HPDE6-E6E7 (cell line): ENCODE data around the gene DMKN.
"Not testable (repeated sequence)": the region's sequence is repeated elsewhere in the genome, so short reads cannot be mapped to it uniquely, and the experiment has no call there.

Experiments used
- DNase-seq: peaks from one replicate; pipeline ENCODE4 v3.0.0; 2011; ENCODE audit warnings: missing footprints; ENCODE audit errors: extremely low spot score

DMKN gene

GRCh38 chr19:35462476-35462953, 50.9 kb downstream of the DMKN start:
- DNase-seq, result no peak

- DNase-seq, result not testable (repeated sequence)
Measured at GRCh38 chr19:35461788-35462187, 51.7 kb downstream of the DMKN start.

- DNase-seq, result no peak
Measured at GRCh38 chr19:35461060-35461459, 52.4 kb downstream of the DMKN start.

DNA sequence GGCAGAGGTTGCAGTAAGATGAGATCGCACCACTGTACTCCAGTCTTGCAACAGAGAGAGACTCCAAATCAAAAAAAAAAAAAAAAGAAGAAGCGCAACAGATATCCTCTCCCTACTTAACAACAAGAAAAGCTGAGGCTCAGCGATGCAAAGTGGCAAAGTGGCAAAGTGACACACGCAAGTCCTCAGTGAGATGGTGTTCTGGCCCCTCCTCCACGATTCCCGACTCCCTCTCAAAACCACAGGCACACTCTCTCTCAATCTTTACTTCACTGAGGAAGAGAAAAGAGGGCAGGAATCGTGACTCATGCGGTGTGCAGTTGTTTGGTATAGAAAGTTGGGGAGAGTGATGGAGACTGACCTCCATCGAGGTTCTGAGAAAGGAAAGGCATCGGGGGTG, 52.8 kb downstream of the DMKN start:
- DNase-seq, result no peak

- no peak for DNase-seq
Measured at GRCh38 chr19:35459414-35460082, 53.9 kb downstream of the DMKN start.

DNA sequence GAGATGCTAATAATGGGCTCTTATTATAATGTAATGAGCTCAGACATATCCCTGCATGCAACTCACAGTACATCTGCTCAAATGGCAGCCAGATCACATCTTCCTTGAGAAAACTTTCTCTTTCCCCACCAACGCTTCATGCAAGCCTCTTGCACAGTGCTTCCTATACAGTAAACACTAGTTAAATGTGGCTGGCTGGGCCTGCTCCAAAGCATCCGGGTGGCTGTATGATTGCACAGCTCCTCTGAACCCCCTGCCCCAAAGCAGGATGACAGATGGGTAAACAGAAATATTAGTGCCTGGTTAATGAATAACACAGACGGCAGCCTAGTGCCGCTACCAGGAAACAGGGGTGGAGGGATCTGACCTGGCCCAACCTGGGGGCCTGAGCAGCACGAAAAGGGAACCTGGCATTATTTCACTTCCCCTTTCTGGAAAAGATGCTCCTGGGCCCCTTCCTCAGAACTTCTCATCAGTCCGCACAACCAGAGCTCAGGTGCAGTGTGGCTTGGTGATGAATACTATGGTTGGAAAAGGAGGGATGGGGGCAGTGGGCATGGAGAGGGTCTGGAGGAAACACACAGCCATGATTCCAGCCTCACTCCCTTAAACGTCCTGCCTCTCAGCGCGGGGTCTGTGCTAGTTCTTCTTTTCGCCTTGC, 54.6 kb downstream of the DMKN start:
- no peak for DNase-seq

- no peak for DNase-seq
Measured at GRCh38 chr19:35458192-35458591, 55.3 kb downstream of the DMKN start.

DNA sequence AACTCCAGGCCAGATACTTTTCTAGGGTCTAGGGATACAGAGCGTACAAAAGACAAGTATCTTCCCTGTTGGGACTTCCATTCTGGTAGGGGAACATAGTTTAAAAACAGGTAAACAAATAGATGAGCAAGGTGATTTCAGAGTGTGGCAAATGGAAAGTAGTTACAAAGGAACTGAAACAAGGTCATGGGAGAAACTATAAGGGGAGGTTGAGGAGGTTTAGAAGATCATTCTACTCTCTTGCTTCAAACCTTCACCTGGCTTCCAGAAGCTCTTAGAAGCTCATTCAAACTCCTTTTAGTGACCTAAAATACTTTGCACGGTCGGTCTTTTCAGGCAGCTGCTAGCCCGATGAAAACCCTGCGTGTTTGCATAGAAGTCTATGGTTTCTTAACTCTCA, 56.3 kb downstream of the DMKN start:
- no peak for DNase-seq

DNA sequence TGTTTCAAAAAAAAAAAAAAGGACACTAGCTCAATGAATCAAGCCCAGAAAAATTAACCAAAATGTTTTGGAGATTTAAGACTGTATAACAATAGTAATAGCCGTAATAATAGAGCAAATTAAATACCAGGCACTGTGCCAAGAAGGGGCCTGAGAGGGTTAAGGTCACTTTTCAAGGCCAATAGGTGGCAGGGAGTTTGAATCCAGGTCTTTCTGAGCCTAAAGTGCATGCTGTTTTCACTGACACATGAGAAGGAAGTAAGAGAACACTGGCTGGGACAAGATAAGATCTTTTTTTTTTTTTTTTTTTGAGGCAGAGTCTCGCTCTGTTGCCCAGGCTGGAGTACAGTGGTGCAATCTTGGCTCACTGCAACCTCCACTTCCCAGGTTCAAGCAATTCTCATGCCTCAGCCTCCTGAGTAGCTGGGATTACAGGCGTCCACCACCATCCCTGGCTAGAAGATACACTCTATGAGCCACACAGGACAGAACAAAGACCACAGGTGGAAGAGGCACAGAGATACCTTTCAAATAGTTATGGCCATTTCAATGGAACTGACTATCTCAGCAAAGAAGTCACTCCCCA, 57.7 kb downstream of the DMKN start:
- no peak for DNase-seq

GRCh38 chr19:35454663-35455062, 58.8 kb downstream of the DMKN start:
- DNase-seq, result no peak

DNA sequence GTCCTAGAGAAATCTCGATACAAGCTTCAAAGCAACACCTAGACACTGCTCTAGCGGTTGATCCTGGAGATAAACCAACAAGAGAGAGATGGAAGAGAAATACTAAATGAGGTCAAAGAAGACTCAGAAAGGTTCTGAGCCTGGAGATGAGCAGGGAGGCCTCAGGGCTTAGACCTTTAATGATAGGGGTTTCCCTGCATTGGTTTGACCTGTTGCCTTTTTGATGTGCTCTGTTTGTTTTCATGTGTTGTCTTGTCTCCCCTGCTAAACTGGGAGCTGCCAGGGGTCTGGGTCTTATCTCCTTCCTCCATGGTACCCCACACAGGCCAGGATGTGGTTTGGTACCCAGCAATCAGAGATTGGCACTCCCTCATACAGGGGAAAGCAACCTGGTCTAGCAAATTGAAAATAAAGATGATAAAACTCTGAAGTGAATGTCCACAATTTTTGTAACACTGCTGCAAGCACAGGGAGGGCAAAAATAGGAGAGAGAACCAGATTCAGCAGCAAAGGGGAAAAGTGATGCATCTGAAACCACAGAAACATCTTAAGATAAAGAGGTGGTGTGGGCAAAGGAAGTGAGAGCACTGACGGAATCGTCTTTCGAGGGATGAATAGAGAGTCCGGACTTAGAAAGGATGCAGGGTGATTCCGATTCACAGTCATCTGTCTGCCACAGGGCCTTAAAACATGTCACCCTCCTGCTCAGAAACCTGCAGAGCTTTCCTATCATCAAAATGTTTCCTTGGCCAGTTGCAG, 61.9 kb downstream of the DMKN start:
- DNase-seq, result no peak

DNA sequence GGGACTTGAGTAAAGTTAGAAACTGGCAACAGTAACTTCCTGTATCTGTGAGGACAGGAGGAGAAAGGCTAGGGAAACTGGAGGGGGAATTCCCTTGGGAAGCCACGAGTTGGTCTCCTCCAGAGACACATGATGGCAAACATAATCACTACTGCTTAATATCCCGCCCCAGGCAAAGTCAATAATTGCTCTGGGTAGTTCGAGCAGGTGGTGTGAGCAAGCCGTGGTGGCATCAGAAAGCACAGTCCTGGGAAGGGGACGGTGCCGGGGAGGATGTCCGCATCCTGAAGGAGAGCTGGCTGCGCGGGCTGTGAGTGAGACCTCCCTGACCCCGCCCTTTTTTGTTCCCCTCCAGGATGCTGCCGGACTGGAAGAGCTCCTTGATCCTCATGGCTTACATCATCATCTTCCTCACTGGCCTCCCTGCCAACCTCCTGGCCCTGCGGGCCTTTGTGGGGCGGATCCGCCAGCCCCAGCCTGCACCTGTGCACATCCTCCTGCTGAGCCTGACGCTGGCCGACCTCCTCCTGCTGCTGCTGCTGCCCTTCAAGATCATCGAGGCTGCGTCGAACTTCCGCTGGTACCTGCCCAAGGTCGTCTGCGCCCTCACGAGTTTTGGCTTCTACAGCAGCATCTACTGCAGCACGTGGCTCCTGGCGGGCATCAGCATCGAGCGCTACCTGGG, 63.9 kb downstream of the DMKN start:
- no peak for DNase-seq

DNA sequence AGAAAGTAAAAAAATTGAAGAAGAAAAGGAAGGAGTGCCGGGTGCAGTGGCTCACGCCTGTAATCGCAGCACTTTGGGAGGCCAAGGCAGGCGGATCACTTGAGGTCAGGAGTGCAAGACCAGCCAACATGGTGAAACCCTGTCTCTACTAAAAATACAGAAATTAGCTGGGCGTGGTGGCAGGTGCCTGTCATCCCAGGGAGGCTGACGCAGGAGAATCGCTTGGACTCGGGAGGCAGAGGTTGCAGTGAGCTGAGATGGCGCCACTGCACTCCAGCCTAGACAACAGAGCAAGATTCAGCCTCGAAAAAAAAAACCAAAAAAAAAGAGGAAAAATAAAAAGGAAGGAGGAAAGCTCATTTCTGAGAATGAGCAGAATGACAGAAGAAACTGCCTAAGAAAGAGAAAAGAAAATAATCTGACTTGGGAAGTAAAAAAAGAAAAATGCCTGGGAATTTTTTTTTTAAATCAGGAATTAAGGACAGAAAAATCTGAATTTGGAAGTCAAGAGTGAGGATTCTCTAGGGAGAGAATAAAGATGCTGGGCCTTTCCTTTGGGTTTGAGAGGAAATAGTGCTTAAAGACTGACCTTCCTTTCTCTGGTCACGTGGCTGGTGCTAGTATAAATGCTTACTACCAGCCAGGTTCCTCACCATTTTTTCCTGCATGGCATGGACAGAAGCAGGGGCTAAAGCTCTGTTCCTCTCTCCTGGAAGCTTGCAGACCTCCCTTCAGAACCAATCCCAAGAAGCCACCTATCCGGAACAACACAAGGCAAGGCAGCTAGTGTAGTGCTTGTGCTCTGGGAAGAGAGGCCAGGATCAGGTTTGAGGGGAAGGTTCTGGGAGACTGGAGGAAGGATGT, 65.6 kb downstream of the DMKN start, which contains the start of gene FFAR2:
TSS of gene FFAR2 (plus strand) at position 652 of the 864 bp plus-strand sequence. CDS start 1,458 bp downstream, outside the sequence.
- no peak for DNase-seq
